Natural killer cell (primary cell): Measurements from ENCODE around the gene DTX4. TPM values are rescaled to one million over a fixed set of nuclear protein-coding genes. Genes with fewer than 3 reads are reported as not detected.

Source experiments
- ATAC-seq, 3 donors: fragments of 150-1000 bp in 2 of 3; fragments of 200-7000 bp in 1 of 3; cut with Tn5 transposase; 1 replicate in 1 of 3; 2 replicates in 2 of 3; pipeline ENCODE4 v1.10.0; 2021; ENCODE audit warnings: mild to moderate bottlenecking in 2 of 3, moderate library complexity in 2 of 3
- DNase-seq, 2 donors: peaks; one replicate each; pipeline versions ENCODE4 v3.0.0 to v3.0.0-alpha.2; 2013 to 2021; ENCODE audit warnings: mixed read lengths in 1 of 2
- H3K27ac ChIP-seq: one replicate; pipeline ENCODE4 v1.5.1; 2013; ENCODE audit warnings: mild to moderate bottlenecking, low read length
- H3K27me3 ChIP-seq: one replicate; pipeline ENCODE4 v1.6.1; 2013; ENCODE audit warnings: low read length; ENCODE audit not compliant: control insufficient read depth, insufficient read depth
- H3K36me3 ChIP-seq: one replicate; pipeline ENCODE4 v1.6.1; 2013; ENCODE audit warnings: low read length; ENCODE audit not compliant: control insufficient read depth, insufficient read depth
- H3K4me1 ChIP-seq: one replicate; pipeline ENCODE4 v1.6.1; 2013; ENCODE audit warnings: low read length; ENCODE audit not compliant: control insufficient read depth, insufficient read depth
- H3K4me3 ChIP-seq: one replicate; pipeline ENCODE4 v1.5.1; 2013; ENCODE audit warnings: low read length
- H3K9me3 ChIP-seq: one replicate; pipeline ENCODE4 v1.6.1; 2013; ENCODE audit warnings: low read length; ENCODE audit not compliant: control insufficient read depth, insufficient read depth
- H3K27ac Mint-ChIP-seq, 2 donors: one replicate each; pipeline ENCODE4 v1.8.0; 2022; ENCODE audit warnings: mild to moderate bottlenecking in 2 of 2, mixed read lengths in 2 of 2, moderate library complexity in 1 of 2
- H3K27me3 Mint-ChIP-seq, 2 donors: one replicate each; pipeline ENCODE4 v1.8.0; 2022; ENCODE audit warnings: low read depth in 2 of 2, mixed read lengths in 2 of 2
- H3K36me3 Mint-ChIP-seq: one replicate; pipeline ENCODE4 v1.8.0; 2022; ENCODE audit warnings: mixed read lengths
- H3K4me1 Mint-ChIP-seq, 2 donors: one replicate each; pipeline ENCODE4 v1.8.0; 2022; ENCODE audit warnings: mixed read lengths in 2 of 2
- H3K4me3 Mint-ChIP-seq: one replicate; pipeline ENCODE4 v1.8.0; 2022; ENCODE audit warnings: mild to moderate bottlenecking, moderate library complexity, mixed read lengths
- H3K9me3 Mint-ChIP-seq, 2 donors: one replicate each; pipeline ENCODE4 v1.8.0; 2022; ENCODE audit warnings: mixed read lengths in 2 of 2
- CTCF ChIP-seq: fragments of 200-600 bp; IDR thresholded peaks from one replicate; pipeline ENCODE4 v1.8.0; 2022; ENCODE audit warnings: antibody characterized with exemption
- WGBS: methylation state at CpG from one replicate; pipeline ENCODE4 v1.1.7; 2013; ENCODE audit warnings: missing lambda C conversion rate; ENCODE audit not compliant: insufficient coverage; 5-methylcytosine and 5-hydroxymethylcytosine counted together
- intact Hi-C: fragments of 100-400 bp; cut with micrococcal nuclease; formaldehyde crosslinking; loops from one replicate; pipeline ENCODE4 v1.14.2; 2022
- total RNA-seq, 4 donors: library from RNA; stranded (reverse); fragments of 120-200 nt in 1 of 4; gene quantifications; one replicate each; pipeline versions ENCODE4 v1.2.3 to v1.2.4, GENCODE V29; 2013 to 2022

DTX4 gene
- total RNA-seq, 3 donors from 2014 or later (not counting 1 experiment from before 2014, with no cell fraction given): 0.21 to 0.90 (median 0.59) TPM

- 100% methylated on average over 4 of the region's 4 CpGs for WGBS
- Mint-ChIP-seq H3K4me1 (peaks cover 8 to 17% of the 10 kb centered on the region in 2 donors), H3K27me3 (peaks cover 0 to 2% of the 10 kb centered on the region in 2 donors), H3K27ac (no peak overlapping the region), H3K9me3 (no peaks in the 10 kb centered on the region), H3K4me3 (no peak overlapping the region), H3K36me3 (no peaks in the 10 kb centered on the region)
- Histone ChIP-seq H3K36me3 (no peaks in the 10 kb centered on the region), H3K4me3 (no peak overlapping the region), H3K9me3 (no peaks in the 10 kb centered on the region), H3K27ac (no peak overlapping the region), H3K4me1 (peaks cover 14% of the 10 kb centered on the region), H3K27me3 (no peaks in the 10 kb centered on the region)
- intact Hi-C loops: no loop called here
- no peak for ATAC-seq
- TF ChIP-seq CTCF: no peak
- DNase-seq: no peak
These were observed 46.4 kb downstream of the DTX4 start for GRCh38 chr11:59218319-59218718.

- DNase-seq: no peak
- intact Hi-C loops: no loop called here
These were observed 47.0 kb downstream of the DTX4 start for GRCh38 chr11:59218893-59219292.

GRCh38 chr11:59219836-59220235 lies 47.9 kb downstream of the DTX4 start:
- TF ChIP-seq CTCF: no peak
- H3K9me3 ChIP-seq: no peaks in the 10 kb centered on the region
- no peaks in the 10 kb centered on the region for H3K9me3 Mint-ChIP-seq
- peaks cover 19% of the 10 kb centered on the region for H3K4me1 ChIP-seq
- H3K27me3 ChIP-seq: no peaks in the 10 kb centered on the region
- 81% methylated on average over 4 of the region's 4 CpGs for WGBS
- ATAC-seq (no peak), DNase-seq (no peak)
- H3K36me3 Mint-ChIP-seq: no peaks in the 10 kb centered on the region
- no peak overlapping the region for H3K27ac ChIP-seq
- intact Hi-C loops: no loop called here
- no peak overlapping the region for H3K4me3 ChIP-seq
- H3K4me1 Mint-ChIP-seq: peaks cover 14 to 31% of the 10 kb centered on the region in 2 donors
- H3K27ac Mint-ChIP-seq: no peak overlapping the region
- H3K4me3 Mint-ChIP-seq: no peak overlapping the region
- H3K36me3 ChIP-seq: no peaks in the 10 kb centered on the region
- peaks cover 0 to 2% of the 10 kb centered on the region in 2 donors for H3K27me3 Mint-ChIP-seq

More at GRCh38 chr11:59218893-59219292, 47.0 kb downstream of the DTX4 start:
- no peak for ATAC-seq
- WGBS: 79% methylated on average over 2 of the region's 2 CpGs
- Histone ChIP-seq H3K9me3 (no peaks in the 10 kb centered on the region), H3K27me3 (no peaks in the 10 kb centered on the region), H3K4me1 (peaks cover 16% of the 10 kb centered on the region), H3K27ac (no peak overlapping the region), H3K4me3 (no peak overlapping the region), H3K36me3 (no peaks in the 10 kb centered on the region)
- no peak for TF ChIP-seq CTCF
- peaks cover 14 to 23% of the 10 kb centered on the region in 2 donors for H3K4me1 Mint-ChIP-seq
- H3K27ac Mint-ChIP-seq: no peak overlapping the region
- H3K4me3 Mint-ChIP-seq: no peak overlapping the region
- no peaks in the 10 kb centered on the region for H3K36me3 Mint-ChIP-seq
- peaks cover 0 to 2% of the 10 kb centered on the region in 2 donors for H3K27me3 Mint-ChIP-seq
- H3K9me3 Mint-ChIP-seq: no peaks in the 10 kb centered on the region

DNA sequence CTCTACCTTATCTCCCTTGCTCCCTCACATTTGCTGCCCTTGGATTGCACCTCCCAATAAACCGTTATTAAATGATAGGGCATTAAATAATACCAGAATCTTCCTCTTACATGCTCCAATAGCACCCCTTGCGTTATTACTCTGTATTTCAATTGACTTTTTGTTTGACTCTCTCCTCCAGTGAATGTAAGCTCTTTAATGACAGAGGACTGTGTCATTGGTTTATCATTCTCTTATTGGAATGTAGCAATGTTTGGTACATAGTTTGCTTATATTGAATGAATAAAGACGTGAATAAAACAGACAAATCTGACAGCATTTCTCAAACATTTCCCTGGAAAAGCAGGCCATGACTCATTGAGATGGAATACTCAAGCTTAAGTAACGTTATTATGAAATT lies 49.5 kb downstream of the DTX4 start:
- Histone ChIP-seq H3K27ac (no peak overlapping the region), H3K9me3 (no peaks in the 10 kb centered on the region), H3K36me3 (no peaks in the 10 kb centered on the region), H3K27me3 (no peaks in the 10 kb centered on the region), H3K4me1 (peaks cover 14% of the 10 kb centered on the region), H3K4me3 (no peak overlapping the region)
- H3K27ac Mint-ChIP-seq: no peak overlapping the region
- DNase-seq (no peak), ATAC-seq (no peak)
- WGBS: 57% methylated on average over 3 of the region's 4 CpGs
- no peak overlapping the region for H3K4me3 Mint-ChIP-seq
- H3K4me1 Mint-ChIP-seq: peaks cover 13 to 35% of the 10 kb centered on the region in 2 donors
- intact Hi-C loops: no loop called here
- no peak for TF ChIP-seq CTCF
- H3K9me3 Mint-ChIP-seq: no peaks in the 10 kb centered on the region
- peaks cover 0 to 2% of the 10 kb centered on the region in 2 donors for H3K27me3 Mint-ChIP-seq
- H3K36me3 Mint-ChIP-seq: no peaks in the 10 kb centered on the region
